Calu3 (cell line): ENCODE measurements around the gene RASGRF1. TPM values are rescaled to one million over a fixed set of nuclear protein-coding genes. Genes with fewer than 3 reads are reported as not detected.

ENCODE experiments used
- BruUV-seq: library from RNA; stranded (reverse); fragments of 400-500 nt; replicated peaks from 2 replicates; lab custom pipeline; 2021; lab: Mats Ljungman, UMichigan
- CTCF ChIA-PET: fragments of 300-600 bp; sonication (Branson Sonifier 250); formaldehyde crosslinking; loops from one replicate; lab custom pipeline; 2022; ENCODE audit warnings: antibody characterized with exemption; lab: Charles Lee
- DNase-seq: peaks from one replicate; pipeline ENCODE4 v3.0.0; 2022
- H3K27ac Mint-ChIP-seq: one replicate; pipeline ENCODE4 v1.8.0; 2022; ENCODE audit warnings: mixed read lengths; ENCODE audit not compliant: unreplicated experiment
- H3K27me3 Mint-ChIP-seq: one replicate; pipeline ENCODE4 v1.8.0; 2022; ENCODE audit warnings: mixed read lengths; ENCODE audit not compliant: unreplicated experiment
- H3K36me3 Mint-ChIP-seq: one replicate; pipeline ENCODE4 v1.8.0; 2022; ENCODE audit warnings: mild to moderate bottlenecking, moderate library complexity, mixed read lengths; ENCODE audit not compliant: insufficient read depth, unreplicated experiment
- H3K4me1 Mint-ChIP-seq: one replicate; pipeline ENCODE4 v1.8.0; 2022; ENCODE audit warnings: mild to moderate bottlenecking, low read depth, mixed read lengths; ENCODE audit not compliant: unreplicated experiment
- H3K4me3 Mint-ChIP-seq: one replicate; pipeline ENCODE4 v1.8.0; 2022; ENCODE audit warnings: mild to moderate bottlenecking, low read depth, moderate library complexity, mixed read lengths; ENCODE audit not compliant: unreplicated experiment
- H3K9me3 Mint-ChIP-seq: one replicate; pipeline ENCODE4 v1.8.0; 2022; ENCODE audit warnings: low read depth, mixed read lengths; ENCODE audit not compliant: unreplicated experiment
- intact Hi-C: fragments of 100-400 bp; cut with micrococcal nuclease; formaldehyde crosslinking; loops from one replicate; pipeline ENCODE4 v1.10.0; 2022; ENCODE audit not compliant: unreplicated experiment
- total RNA-seq: library from RNA; stranded (reverse); gene quantifications from 2 replicates; pipeline ENCODE4 v1.2.3, GENCODE V29; 2022
- TF ChIP-seq, protein P1 (sequence below): fragments of 200-600 bp; IDR thresholded peaks from one replicate; pipeline ENCODE4 v1.8.0; 2022; ENCODE audit warnings: antibody characterized with exemption; ENCODE audit not compliant: unreplicated experiment

Gene RASGRF1
- total RNA-seq, 1 experiment from 2014 or later = 2.2 TPM

DNA sequence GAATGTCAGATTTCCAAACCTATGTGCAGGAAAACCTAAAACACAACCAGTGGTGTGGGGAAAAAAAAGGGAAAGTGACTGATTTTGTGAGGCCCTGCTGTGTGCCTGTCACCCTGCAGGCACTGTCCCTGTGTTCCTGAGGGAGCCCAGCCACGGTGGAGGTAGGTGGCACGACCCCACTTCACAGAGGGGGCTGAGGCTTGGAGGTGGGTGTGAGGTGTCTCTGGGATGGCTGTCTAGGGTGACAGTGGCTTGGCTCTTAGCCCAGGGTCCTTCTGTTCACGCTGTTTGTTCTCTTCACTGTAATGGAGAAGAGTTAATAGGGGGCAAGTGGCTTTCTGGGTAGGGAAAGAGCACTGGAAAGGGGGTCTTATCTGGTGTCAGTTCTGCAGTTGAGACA is 22.6 kb downstream of the RASGRF1 start:
- no peaks in the 10 kb centered on the region for H3K9me3 Mint-ChIP-seq
- no peak for DNase-seq
- CTCF ChIA-PET = interaction anchor here (0.6 to 1.0 kb wide), 3 partner anchors 9 to 217 kb away, joined by 3 to 8 read pairs (median 3); no protein-coding TSS in a partner anchor
- no TSS peak for BruUV-seq
- H3K36me3 Mint-ChIP-seq = no peaks in the 10 kb centered on the region
- no peak overlapping the region for H3K27ac Mint-ChIP-seq
- peaks cover 92% of the 10 kb centered on the region for H3K27me3 Mint-ChIP-seq
- H3K4me1 Mint-ChIP-seq = no peaks in the 10 kb centered on the region
- H3K4me3 Mint-ChIP-seq = no peak overlapping the region
- intact Hi-C loops = no loop called here
- TF ChIP-seq, protein P1, sequence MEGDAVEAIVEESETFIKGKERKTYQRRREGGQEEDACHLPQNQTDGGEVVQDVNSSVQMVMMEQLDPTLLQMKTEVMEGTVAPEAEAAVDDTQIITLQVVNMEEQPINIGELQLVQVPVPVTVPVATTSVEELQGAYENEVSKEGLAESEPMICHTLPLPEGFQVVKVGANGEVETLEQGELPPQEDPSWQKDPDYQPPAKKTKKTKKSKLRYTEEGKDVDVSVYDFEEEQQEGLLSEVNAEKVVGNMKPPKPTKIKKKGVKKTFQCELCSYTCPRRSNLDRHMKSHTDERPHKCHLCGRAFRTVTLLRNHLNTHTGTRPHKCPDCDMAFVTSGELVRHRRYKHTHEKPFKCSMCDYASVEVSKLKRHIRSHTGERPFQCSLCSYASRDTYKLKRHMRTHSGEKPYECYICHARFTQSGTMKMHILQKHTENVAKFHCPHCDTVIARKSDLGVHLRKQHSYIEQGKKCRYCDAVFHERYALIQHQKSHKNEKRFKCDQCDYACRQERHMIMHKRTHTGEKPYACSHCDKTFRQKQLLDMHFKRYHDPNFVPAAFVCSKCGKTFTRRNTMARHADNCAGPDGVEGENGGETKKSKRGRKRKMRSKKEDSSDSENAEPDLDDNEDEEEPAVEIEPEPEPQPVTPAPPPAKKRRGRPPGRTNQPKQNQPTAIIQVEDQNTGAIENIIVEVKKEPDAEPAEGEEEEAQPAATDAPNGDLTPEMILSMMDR = no peak

DNA sequence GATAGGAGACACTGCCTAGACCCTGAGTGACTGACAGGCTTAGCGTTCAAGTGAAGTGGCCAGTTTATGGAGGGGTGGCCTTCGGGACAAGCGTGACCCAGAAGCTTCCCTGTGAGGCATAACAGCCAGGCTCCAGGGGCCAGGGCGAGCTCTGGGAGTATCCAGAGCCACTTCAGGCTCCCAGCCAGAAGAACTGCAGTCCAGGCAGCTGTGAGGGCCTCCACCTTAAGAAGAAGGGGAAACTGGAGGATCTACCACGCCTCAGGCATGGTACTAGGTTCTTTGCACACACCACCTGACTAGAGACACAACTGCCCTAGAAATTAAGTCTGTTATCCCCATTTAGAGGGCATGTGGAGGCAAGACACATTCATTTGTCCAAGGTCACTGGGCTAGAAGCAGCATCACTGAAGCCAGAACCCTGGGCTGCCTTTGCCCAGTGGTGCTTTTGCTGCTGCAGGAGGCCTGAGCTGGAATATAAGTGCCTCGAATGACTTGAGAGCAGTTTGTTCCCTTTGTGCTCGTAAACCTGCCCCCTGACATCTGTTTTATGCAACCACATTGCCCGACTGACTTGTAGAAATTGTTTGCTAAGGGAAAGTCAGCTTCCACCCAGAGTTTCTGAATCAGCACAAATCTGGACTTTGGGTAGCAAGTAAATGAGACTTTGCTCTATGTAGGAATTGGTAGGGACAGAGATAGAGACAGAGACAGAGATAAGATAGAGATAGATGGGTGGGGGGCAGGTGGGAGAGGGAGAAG is 23.3 kb downstream of the RASGRF1 start:
- Mint-ChIP-seq H3K27me3 (peaks cover 94% of the 10 kb centered on the region), H3K4me1 (no peaks in the 10 kb centered on the region), H3K36me3 (no peaks in the 10 kb centered on the region), H3K9me3 (no peaks in the 10 kb centered on the region), H3K27ac (no peak overlapping the region), H3K4me3 (no peak overlapping the region)
- TF ChIP-seq, protein P1 = no peak
- intact Hi-C loops = no loop called here
- CTCF ChIA-PET = no interaction called here
- no TSS peak for BruUV-seq
- no peak for DNase-seq

DNA sequence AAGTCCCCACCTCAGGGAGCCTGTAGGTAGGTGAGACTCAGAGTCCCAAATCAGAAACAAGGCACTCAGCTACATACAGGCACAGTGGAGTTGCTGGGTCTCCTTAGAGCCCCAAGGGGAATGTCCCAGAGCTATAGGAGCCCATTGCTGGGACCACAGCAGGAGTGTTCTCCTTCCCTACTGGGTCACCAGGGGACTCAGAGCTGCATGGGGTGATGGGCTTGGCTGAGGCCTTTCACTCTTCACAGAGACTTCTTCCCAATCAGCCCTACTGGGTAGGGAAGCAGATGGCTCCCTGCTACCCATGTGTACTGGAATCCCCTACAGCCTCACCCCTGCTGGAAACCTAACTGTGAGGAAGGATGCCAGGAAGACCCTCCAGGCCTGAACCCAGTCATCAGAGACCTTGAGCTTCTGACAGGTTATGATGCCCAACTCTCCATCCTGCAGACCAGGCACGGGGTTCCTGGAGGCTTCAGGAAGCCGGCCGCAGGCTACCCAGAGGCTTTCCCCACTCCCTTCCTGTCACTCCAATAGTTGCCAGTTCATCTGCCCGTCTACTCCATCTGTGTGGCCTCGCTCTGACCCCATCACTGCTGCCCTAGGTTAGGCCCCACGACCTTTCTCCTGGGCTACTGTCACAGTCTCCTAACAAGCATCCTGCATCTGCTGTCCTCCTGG is 24.0 kb downstream of the RASGRF1 start:
- BruUV-seq = no TSS peak
- TF ChIP-seq, protein P1 = no peak
- CTCF ChIA-PET = interaction anchor here (0.7 kb wide), 1 partner anchor 24 kb away, joined by 3 read pairs; no protein-coding TSS in a partner anchor
- Mint-ChIP-seq H3K27ac (no peak overlapping the region), H3K27me3 (peaks cover 94% of the 10 kb centered on the region), H3K4me1 (no peaks in the 10 kb centered on the region), H3K4me3 (no peak overlapping the region), H3K9me3 (no peaks in the 10 kb centered on the region), H3K36me3 (no peaks in the 10 kb centered on the region)
- no peak for DNase-seq
- intact Hi-C loops = no loop called here

DNA sequence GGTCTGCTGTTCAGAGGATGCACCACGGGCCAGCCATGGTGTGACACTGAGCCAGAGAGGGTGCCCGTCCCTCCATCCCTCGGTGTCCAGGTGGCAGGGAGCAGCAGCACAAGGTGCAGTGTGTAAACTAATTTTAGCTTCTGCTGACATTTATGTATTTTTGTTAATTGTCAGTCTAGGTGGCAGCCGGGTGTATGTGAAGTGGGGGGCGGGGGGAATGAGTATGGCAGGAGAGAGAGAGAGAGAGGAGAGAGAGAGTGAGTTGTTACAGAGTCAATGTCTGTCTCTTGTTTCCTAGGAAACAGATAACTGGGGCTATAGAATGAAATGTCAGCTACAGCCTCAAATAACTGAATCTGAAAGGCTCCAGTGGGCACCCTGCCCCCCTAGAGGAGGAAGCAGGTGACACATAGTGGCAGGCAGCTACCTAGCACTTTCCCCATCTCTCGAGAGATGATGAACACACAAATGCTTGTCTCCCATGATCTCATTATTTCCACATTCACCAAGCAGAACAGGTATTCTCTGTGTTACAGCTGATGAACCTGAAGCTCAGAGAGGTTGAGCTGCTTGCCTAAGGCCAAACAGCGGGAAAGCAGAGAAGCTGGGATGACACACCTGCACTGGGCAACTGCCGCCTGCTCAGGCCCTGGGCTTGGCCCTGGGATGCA is 24.7 kb downstream of the RASGRF1 start:
- intact Hi-C loops = no loop called here
- CTCF ChIA-PET = interaction anchor here (0.6 to 0.7 kb wide), 2 partner anchors 24 to 108 kb away, joined by 3 read pairs; no protein-coding TSS in a partner anchor
- TF ChIP-seq, protein P1 = no peak
- Mint-ChIP-seq H3K4me1 (no peaks in the 10 kb centered on the region), H3K27ac (no peak overlapping the region), H3K9me3 (no peaks in the 10 kb centered on the region), H3K4me3 (no peak overlapping the region), H3K36me3 (no peaks in the 10 kb centered on the region), H3K27me3 (peaks cover 95% of the 10 kb centered on the region)
- BruUV-seq = no TSS peak
- no peak for DNase-seq
